Measurements from ENCODE around the gene HDAC9. TPM values are rescaled to one million over a fixed set of nuclear protein-coding genes. Genes with fewer than 3 reads are reported as not detected.

HDAC9 gene
- total RNA-seq, 1 experiment from 2014 or later = 7.7 TPM

- H3K4me3 Mint-ChIP-seq = no peak overlapping the region
- Histone ChIP-seq H2BK5ac (ENCODE audit: insufficient read length, low read length) (no peak overlapping the region), H3K4ac (ENCODE audit: low read depth, low read length) (no peak overlapping the region), H3K23me2 (ENCODE audit: insufficient read length, low read depth, low read length, poor library complexity, severe bottlenecking) (no peaks in the 10 kb centered on the region), H3K9ac (ENCODE audit: extremely low read depth, insufficient read length, low read length) (no peak overlapping the region), H3K14ac (ENCODE audit: insufficient read depth, low read length) (no peak overlapping the region), H4K91ac (ENCODE audit: insufficient read length, low read depth, low read length) (no peak overlapping the region), H3K4me2 (ENCODE audit: insufficient read depth, insufficient read length, low read length) (no peak overlapping the region), H3K27ac (ENCODE audit: insufficient read length, low read depth, low read length) (no peak overlapping the region), H2BK15ac (ENCODE audit: low read depth, low read length) (no peak overlapping the region), H2BK12ac (ENCODE audit: insufficient read length, low read depth, low read length) (no peak overlapping the region), H3K4me1 (ENCODE audit: insufficient read depth, low read length) (no peaks in the 10 kb centered on the region), H2BK120ac (ENCODE audit: low read depth, low read length, poor library complexity, severe bottlenecking) (no peak overlapping the region), H3K56ac (ENCODE audit: insufficient read length, low read depth, low read length) (no peak overlapping the region), H4K5ac (ENCODE audit: insufficient read length, low read depth, low read length) (no peak overlapping the region), H3K23ac (ENCODE audit: insufficient read length, low read depth, low read length) (no peak overlapping the region), H3T11ph (ENCODE audit: low read length) (no peak overlapping the region), H4K8ac (replicated peaks; ENCODE audit: insufficient read length, low read depth, low read length) (no peak overlapping the region), H3K27me3 (ENCODE audit: insufficient read depth, low read length) (no peaks in the 10 kb centered on the region), H2AFZ (ENCODE audit: low read length) (no peak overlapping the region), H3K79me2 (ENCODE audit: insufficient read depth, low read length) (no peaks in the 10 kb centered on the region), H4K20me1 (ENCODE audit: control insufficient read depth, insufficient read depth, insufficient read length) (no peaks in the 10 kb centered on the region), H3K18ac (ENCODE audit: insufficient read length, low read depth, low read length) (no peak overlapping the region), H2AK5ac (ENCODE audit: insufficient read length, low read length) (no peak overlapping the region), H3K9me3 (ENCODE audit: control insufficient read depth, low read depth, low read length) (no peaks in the 10 kb centered on the region), H2BK20ac (ENCODE audit: low read depth, low read length, poor library complexity, severe bottlenecking) (no peak overlapping the region), H3K79me1 (ENCODE audit: insufficient read depth, low read depth, low read length, poor library complexity, severe bottlenecking) (no peaks in the 10 kb centered on the region)
- no peaks in the 10 kb centered on the region for H3K27me3 Mint-ChIP-seq (ENCODE audit: low read depth)
- H3K4me1 Mint-ChIP-seq = peaks cover 10 to 15% of the 10 kb centered on the region in 2 experiments
- no peak overlapping the region for H3K27ac Mint-ChIP-seq
- TF ChIP-seq CTCF (conservative IDR thresholded peaks at IDR 0.05) = no peak
- no CpG with 5 or more reads among the region's 2 CpGs for WGBS (ENCODE audit: extremely low coverage, insufficient read length, low lambda C conversion rate)
- H3K36me3 Mint-ChIP-seq (ENCODE audit: insufficient read depth in 1 of 3, low read depth in 3 of 3) = no peaks in the 10 kb centered on the region
- H3K9me3 Mint-ChIP-seq = no peaks in the 10 kb centered on the region; a peak in 1 of 5 replicates
- no peak for DNase-seq
Observed at GRCh38 chr7:18489624-18490023, 5.9 kb upstream of the HDAC9 start.

Measured in H9 (cell line).